ENCODE data around the gene DLGAP3.
"Not testable (repeated sequence)": the region's sequence is repeated elsewhere in the genome, so short reads cannot be mapped to it uniquely, and the experiment has no call there.

The DLGAP3 gene

GRCh38 chr1:34967672-34968071, 38.2 kb upstream of the DLGAP3 start:
- not testable (repeated sequence) for H3K9ac ChIP-seq (ENCODE audit: low read depth, low read length); H3K4me2 ChIP-seq (ENCODE audit: insufficient read depth, low read length); H3K9me3 ChIP-seq (ENCODE audit: insufficient read depth, low read length, severe bottlenecking); H3K27me3 ChIP-seq (ENCODE audit: insufficient read depth, low read length, poor library complexity); ATAC-seq (ENCODE audit: insufficient read depth, low read depth); H3K4me3 ChIP-seq (ENCODE audit: low read depth in 1 of 2, low read length in 2 of 2); H3K27ac ChIP-seq (ENCODE audit: low read length); DNase-seq; H3K36me3 ChIP-seq (ENCODE audit: insufficient read depth, low read length); H3K4me1 ChIP-seq (ENCODE audit: insufficient read depth, low read length); H2AFZ ChIP-seq (ENCODE audit: low read depth, low read length); H3K79me2 ChIP-seq (ENCODE audit: insufficient read depth, low read length); H4K20me1 ChIP-seq (ENCODE audit: insufficient read depth, low read length)

- Histone ChIP-seq H3K79me2 (ENCODE audit: insufficient read depth, low read length) (no peaks in the 10 kb centered on the region), H3K4me1 (ENCODE audit: insufficient read depth, low read length) (no peaks in the 10 kb centered on the region), H2AFZ (ENCODE audit: low read depth, low read length) (no peak overlapping the region), H3K9ac (ENCODE audit: low read depth, low read length) (no peak overlapping the region), H3K4me3 (ENCODE audit: low read depth in 1 of 2, low read length in 2 of 2) (no peak overlapping the region), H3K27ac (ENCODE audit: low read length) (no peak overlapping the region), H3K4me2 (ENCODE audit: insufficient read depth, low read length) (no peak overlapping the region), H4K20me1 (ENCODE audit: insufficient read depth, low read length) (no peaks in the 10 kb centered on the region), H3K27me3 (ENCODE audit: insufficient read depth, low read length, poor library complexity) (no peaks in the 10 kb centered on the region), H3K36me3 (ENCODE audit: insufficient read depth, low read length) (no peaks in the 10 kb centered on the region), H3K9me3 (ENCODE audit: insufficient read depth, low read length, severe bottlenecking) (no peaks in the 10 kb centered on the region)
- ATAC-seq (ENCODE audit: insufficient read depth, low read depth) (no peak), DNase-seq (no peak)
- TF ChIP-seq CTCF (IDR thresholded peaks at IDR 0.05; ENCODE audit: borderline replicate concordance, extremely low read depth, low read length, poor library complexity, severe bottlenecking) (no peak), EZH2 (IDR thresholded peaks at IDR 0.05; ENCODE audit: borderline replicate concordance, low read depth, low read length, severe bottlenecking) (no peak)
These were observed 36.1 kb upstream of the DLGAP3 start for GRCh38 chr1:34965597-34965996.

- Histone ChIP-seq H4K20me1 (ENCODE audit: insufficient read depth, low read length) (no peaks in the 10 kb centered on the region), H3K9ac (ENCODE audit: low read depth, low read length) (no peak overlapping the region), H3K4me2 (ENCODE audit: insufficient read depth, low read length) (no peak overlapping the region), H3K27ac (ENCODE audit: low read length) (no peak overlapping the region), H3K4me3 (ENCODE audit: low read depth in 1 of 2, low read length in 2 of 2) (no peak overlapping the region), H3K36me3 (ENCODE audit: insufficient read depth, low read length) (no peaks in the 10 kb centered on the region), H2AFZ (ENCODE audit: low read depth, low read length) (no peak overlapping the region), H3K9me3 (ENCODE audit: insufficient read depth, low read length, severe bottlenecking) (no peaks in the 10 kb centered on the region), H3K27me3 (ENCODE audit: insufficient read depth, low read length, poor library complexity) (no peaks in the 10 kb centered on the region), H3K79me2 (ENCODE audit: insufficient read depth, low read length) (no peaks in the 10 kb centered on the region), H3K4me1 (ENCODE audit: insufficient read depth, low read length) (no peaks in the 10 kb centered on the region)
- no peak for ATAC-seq (ENCODE audit: insufficient read depth, low read depth)
- TF ChIP-seq EZH2 (IDR thresholded peaks at IDR 0.05; ENCODE audit: borderline replicate concordance, low read depth, low read length, severe bottlenecking) (no peak), CTCF (IDR thresholded peaks at IDR 0.05; ENCODE audit: borderline replicate concordance, extremely low read depth, low read length, poor library complexity, severe bottlenecking) (no peak)
- no peak for DNase-seq
These were observed 21.0 kb upstream of the DLGAP3 start for GRCh38 chr1:34950428-34950827.

- DNase-seq; H3K4me3 ChIP-seq (ENCODE audit: low read depth in 1 of 2, low read length in 2 of 2); H2AFZ ChIP-seq (ENCODE audit: low read depth, low read length); H3K9ac ChIP-seq (ENCODE audit: low read depth, low read length); H3K4me2 ChIP-seq (ENCODE audit: insufficient read depth, low read length); H3K27me3 ChIP-seq (ENCODE audit: insufficient read depth, low read length, poor library complexity); H3K79me2 ChIP-seq (ENCODE audit: insufficient read depth, low read length); H4K20me1 ChIP-seq (ENCODE audit: insufficient read depth, low read length); H3K9me3 ChIP-seq (ENCODE audit: insufficient read depth, low read length, severe bottlenecking); H3K36me3 ChIP-seq (ENCODE audit: insufficient read depth, low read length); H3K4me1 ChIP-seq (ENCODE audit: insufficient read depth, low read length); H3K27ac ChIP-seq (ENCODE audit: low read length); ATAC-seq (ENCODE audit: insufficient read depth, low read depth): not testable (repeated sequence)
These were observed 19.3 kb upstream of the DLGAP3 start for GRCh38 chr1:34948739-34949138.

- not testable (repeated sequence) for H3K9me3 ChIP-seq (ENCODE audit: insufficient read depth, low read length, severe bottlenecking); H3K27me3 ChIP-seq (ENCODE audit: insufficient read depth, low read length, poor library complexity); ATAC-seq (ENCODE audit: insufficient read depth, low read depth); H2AFZ ChIP-seq (ENCODE audit: low read depth, low read length); H3K79me2 ChIP-seq (ENCODE audit: insufficient read depth, low read length); H3K4me2 ChIP-seq (ENCODE audit: insufficient read depth, low read length); H4K20me1 ChIP-seq (ENCODE audit: insufficient read depth, low read length); DNase-seq; H3K36me3 ChIP-seq (ENCODE audit: insufficient read depth, low read length); H3K4me3 ChIP-seq (ENCODE audit: low read depth in 1 of 2, low read length in 2 of 2); H3K9ac ChIP-seq (ENCODE audit: low read depth, low read length); H3K27ac ChIP-seq (ENCODE audit: low read length); H3K4me1 ChIP-seq (ENCODE audit: insufficient read depth, low read length)
These were observed 18.3 kb upstream of the DLGAP3 start for GRCh38 chr1:34947641-34948314.
